Heart left ventricle (tissue), 13 donors: ENCODE data around the gene LMLN.

Experiments
- CTCF ChIP-seq, 12 donors: fragments of 200-600 bp; sonication (generic) in 4 of 12; IDR thresholded peaks; one replicate each; pipeline versions ENCODE4 v1.5.0 to v1.8.0; 2018 to 2022; ENCODE audit warnings: antibody characterized with exemption in 12 of 12, mild to moderate bottlenecking in 5 of 12
- POLR2A ChIP-seq, 2 donors: fragments of 450-650 bp; IDR thresholded peaks; one replicate each; pipeline ENCODE4 v1.6.1; 2017; ENCODE audit warnings: antibody characterized with exemption in 2 of 2, mild to moderate bottlenecking in 2 of 2, moderate library complexity in 2 of 2
- donor health status: ischemic (EF 13 %, LVEDD 7.1; RV severe dilation, severe dysfunction).
- donor health status: DM: no; HTN: yes; CAD: no.
- donor health status: DM: no; HTN: no; CAD: no.
- donor health status: ischemic (EF 25% LVEDD 6.9; RV normal size, moderate dysfunction).
- donor health status: ischemic (EF 25% LVEDD 5.7; RV mildly dilated, moderate dysfunction).
- donor health status: ischemic (EF 35%, LVEDD 5.7; RV mildly dilated, moderate dysfunction).
- donor health status: nonischemic (EF 11% LVEDD 7.7; RV severe dilation, severe dysfunction).
- donor health status: DM: yes; HTN: yes; CAD: no.
- donor health status: PGD.
- donor health status: ischemic (EF 29% LVEDD 5.4; RV normal size, mild dysfunction).
- donor health status: nonischemic (EF 23%, LVEDD 6.1; RV moderate dilation, normal function).

- TF ChIP-seq CTCF (IDR thresholded peaks at IDR 0.05), result no peak
- no peak for TF ChIP-seq POLR2A (IDR thresholded peaks at IDR 0.05)
Measured at GRCh38 chr3:198043119-198043518, 83.1 kb downstream of the LMLN start.
